Omental fat pad (tissue), 4 donors: Measurements from ENCODE around the gene CBLN3. TPM values are rescaled to one million over a fixed set of nuclear protein-coding genes. Genes with fewer than 3 reads are reported as not detected.
A peak's percentile ranks its signal among the peaks of the same experiment; 100 is the strongest.

Source experiments
- ATAC-seq: fragments of 150-250 bp; one replicate; pipeline ENCODE4 v1.9.1; 2016; ENCODE audit warnings: mild to moderate bottlenecking, moderate library complexity; ENCODE audit not compliant: low FRiP score
- DNase-seq: peaks from one replicate; pipeline ENCODE4 v3.0.0-alpha.2; 2019; ENCODE audit warnings: low spot score
- CTCF ChIP-seq, 3 donors: fragments of 450-650 bp; IDR thresholded peaks; one replicate each; pipeline ENCODE4 v1.5.1; 2016 to 2017; ENCODE audit warnings: antibody characterized with exemption in 3 of 3, mild to moderate bottlenecking in 3 of 3, moderate library complexity in 2 of 3
- total RNA-seq, 4 donors: library from RNA; depleted of rRNA; stranded (reverse); fragments of >200 nt; gene quantifications; one replicate each; pipeline ENCODE4 v1.1.0, GENCODE V29; 2016

The CBLN3 gene
- total RNA-seq, 4 donors from 2014 or later = 1.2 to 4.4 (median 2.8) TPM

- no peak for ATAC-seq
- no peak for DNase-seq
- no peak for TF ChIP-seq CTCF (IDR thresholded peaks at IDR 0.05)
Observed at GRCh38 chr14:24434676-24435075, 5.2 kb upstream of the CBLN3 start.

GRCh38 chr14:24434036-24434435 is 4.6 kb upstream of the CBLN3 start:
- no peak for TF ChIP-seq CTCF (IDR thresholded peaks at IDR 0.05)
- ATAC-seq (no peak), DNase-seq (no peak)

- ATAC-seq (no peak), DNase-seq (no peak)
- TF ChIP-seq CTCF (IDR thresholded peaks at IDR 0.05) = no peak
Observed at GRCh38 chr14:24432259-24433131, 3.0 kb upstream of the CBLN3 start.

- TF ChIP-seq CTCF (IDR thresholded peaks at IDR 0.05) = peak in 2 of 3 donors; percentile 46 to 72
- DNase-seq (peak; percentile 89), ATAC-seq (peak; percentile 73)
Observed at GRCh38 chr14:24431569-24432258, 2.2 kb upstream of the CBLN3 start.

- ATAC-seq = no peak
- TF ChIP-seq CTCF (IDR thresholded peaks at IDR 0.05) = no peak
Observed at GRCh38 chr14:24430682-24431568, 1.5 kb upstream of the CBLN3 start.

GRCh38 chr14:24430143-24430681 is 744 bp upstream of the CBLN3 start:
- DNase-seq (no peak), ATAC-seq (peak; percentile 85)
- no peak for TF ChIP-seq CTCF (IDR thresholded peaks at IDR 0.05)

More at GRCh38 chr14:24430682-24431568, 1.5 kb upstream of the CBLN3 start:
- DNase-seq = no peak
